GM12892 (cell line): Measurements from ENCODE around the gene PATE4.

Experiments used
- POLR2A ChIP-seq: IDR thresholded peaks from 2 replicates; pipeline ENCODE4 v1.6.1; 2011; ENCODE audit warnings: low read depth, low read length, control low read depth
- POLR2AphosphoS5 ChIP-seq: IDR thresholded peaks from 2 replicates; pipeline ENCODE4 v1.6.1; 2011; ENCODE audit warnings: low read depth, low read length, control low read depth
- TAF1 ChIP-seq: IDR thresholded peaks from 2 replicates; pipeline ENCODE4 v1.6.1; 2011; ENCODE audit warnings: low read depth, mild to moderate bottlenecking, control low read depth, low read length, borderline replicate concordance

DNA sequence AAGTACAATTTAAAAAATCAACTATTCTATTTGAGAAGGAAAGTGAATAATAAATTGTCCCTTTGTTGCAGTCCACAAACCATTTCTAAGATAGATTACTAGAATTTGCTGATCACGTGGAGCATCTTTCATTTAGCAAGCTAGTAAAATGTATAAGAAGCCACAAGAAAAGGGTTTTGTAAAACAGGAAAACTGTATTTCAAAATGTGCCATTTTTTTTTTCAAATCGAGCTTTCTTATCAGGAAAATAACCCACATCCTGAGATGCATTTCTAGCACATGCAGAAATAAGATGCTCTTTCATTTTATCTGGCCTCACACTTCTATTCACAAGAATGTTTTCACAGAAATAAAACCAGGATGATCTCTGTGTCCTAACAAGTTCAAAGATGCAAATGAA is 48.4 kb upstream of the PATE4 start:
- no peak for TF ChIP-seq POLR2A
- TF ChIP-seq POLR2AphosphoS5 = no peak
- TF ChIP-seq TAF1 = no peak
